ENCODE measurements around the gene CLCN5.

- TF ChIP-seq, protein P1, sequence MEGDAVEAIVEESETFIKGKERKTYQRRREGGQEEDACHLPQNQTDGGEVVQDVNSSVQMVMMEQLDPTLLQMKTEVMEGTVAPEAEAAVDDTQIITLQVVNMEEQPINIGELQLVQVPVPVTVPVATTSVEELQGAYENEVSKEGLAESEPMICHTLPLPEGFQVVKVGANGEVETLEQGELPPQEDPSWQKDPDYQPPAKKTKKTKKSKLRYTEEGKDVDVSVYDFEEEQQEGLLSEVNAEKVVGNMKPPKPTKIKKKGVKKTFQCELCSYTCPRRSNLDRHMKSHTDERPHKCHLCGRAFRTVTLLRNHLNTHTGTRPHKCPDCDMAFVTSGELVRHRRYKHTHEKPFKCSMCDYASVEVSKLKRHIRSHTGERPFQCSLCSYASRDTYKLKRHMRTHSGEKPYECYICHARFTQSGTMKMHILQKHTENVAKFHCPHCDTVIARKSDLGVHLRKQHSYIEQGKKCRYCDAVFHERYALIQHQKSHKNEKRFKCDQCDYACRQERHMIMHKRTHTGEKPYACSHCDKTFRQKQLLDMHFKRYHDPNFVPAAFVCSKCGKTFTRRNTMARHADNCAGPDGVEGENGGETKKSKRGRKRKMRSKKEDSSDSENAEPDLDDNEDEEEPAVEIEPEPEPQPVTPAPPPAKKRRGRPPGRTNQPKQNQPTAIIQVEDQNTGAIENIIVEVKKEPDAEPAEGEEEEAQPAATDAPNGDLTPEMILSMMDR (IDR thresholded peaks at IDR 0.05): no peak
- no peak for TF ChIP-seq KDM1A (IDR thresholded peaks at IDR 0.05; ENCODE audit: low read depth)
- no peak for TF ChIP-seq FOSL2 (IDR thresholded peaks at IDR 0.05)
- no peak for TF ChIP-seq FOSL2 (CRISPR knock-in tag; IDR thresholded peaks at IDR 0.05)
- no peak for TF ChIP-seq CBX2 (IDR thresholded peaks at IDR 0.05; ENCODE audit: borderline replicate concordance, low read depth)
- no peak for TF ChIP-seq POLR2A (IDR thresholded peaks at IDR 0.05; ENCODE audit: low read length)
- TF ChIP-seq HDAC2 (IDR thresholded peaks at IDR 0.05): no peak
- no peak for TF ChIP-seq JUNB (IDR thresholded peaks at IDR 0.05)
Observed at GRCh38 chrX:50115973-50116372, 193.6 kb downstream of the CLCN5 start.

All from A549 (cell line).